SU-DHL-6 (cell line): Measurements from ENCODE around the gene CXCL12.

Experiments used
- H2AFZ ChIP-seq: fragments of 200-600 bp; sonication (generic); 2 replicates; pipeline ENCODE4 v1.6.1; 2014; ENCODE audit warnings: low read depth, mild to moderate bottlenecking, moderate library complexity, mixed read lengths, antibody characterized with exemption, low read length; ENCODE audit not compliant: severe bottlenecking
- H3F3A ChIP-seq: fragments of 200-600 bp; shearing (Covaris generic); 2 replicates; pipeline ENCODE4 v1.6.0; 2016; ENCODE audit warnings: antibody characterized with exemption, mild to moderate bottlenecking; ENCODE audit not compliant: insufficient read depth
- H3K27ac ChIP-seq: fragments of 200-600 bp; sonication (generic); 2 replicates; pipeline ENCODE4 v1.5.1; 2016; ENCODE audit warnings: low read depth, mild to moderate bottlenecking, low read length, moderate library complexity, mixed read lengths
- H3K27me3 ChIP-seq: fragments of 200-600 bp; sonication (generic), shearing (Covaris generic); 2 replicates; pipeline ENCODE4 v1.6.0; 2014; ENCODE audit warnings: mild to moderate bottlenecking, low read length
- H3K36me3 ChIP-seq: fragments of 200-600 bp; sonication (generic); 2 replicates; pipeline ENCODE4 v1.6.1; 2014; ENCODE audit warnings: mild to moderate bottlenecking, low read length, mixed read lengths
- H3K4me2 ChIP-seq: fragments of 300-600, 200-600 bp; shearing (Covaris generic), sonication (generic); 2 replicates; pipeline ENCODE4 v1.6.0; 2014; ENCODE audit warnings: low read length, low read depth, mild to moderate bottlenecking; ENCODE audit not compliant: poor library complexity, severe bottlenecking
- H3K4me3 ChIP-seq: fragments of 200-600 bp; sonication (generic); 2 replicates; pipeline ENCODE4 v1.5.1; 2014; ENCODE audit warnings: antibody characterized with exemption, low read length, mild to moderate bottlenecking, mixed read lengths; ENCODE audit not compliant: insufficient read depth, poor library complexity, severe bottlenecking
- H3K79me2 ChIP-seq: fragments of 200-600 bp; sonication (generic); 2 replicates; pipeline ENCODE4 v1.6.1; 2014; ENCODE audit warnings: mild to moderate bottlenecking, low read length, moderate library complexity; ENCODE audit not compliant: insufficient read depth
- H3K9ac ChIP-seq: fragments of 200-600 bp; sonication (generic); 2 replicates; pipeline ENCODE4 v1.7.0; 2014; ENCODE audit warnings: mild to moderate bottlenecking, low read length
- H3K9me2 ChIP-seq: fragments of 200-600 bp; sonication (generic); replicated peaks from 2 replicates; pipeline ENCODE4 v1.6.1; 2014; ENCODE audit warnings: low read length; ENCODE audit not compliant: insufficient read depth
- H3K9me3 ChIP-seq: fragments of 200-600 bp; sonication (generic); 2 replicates; pipeline ENCODE4 v1.6.1; 2014; ENCODE audit warnings: low read length, mixed read lengths; ENCODE audit not compliant: insufficient read depth
- H4K20me1 ChIP-seq: fragments of 200-600 bp; sonication (generic); 2 replicates; pipeline ENCODE4 v1.6.1; 2014; ENCODE audit warnings: low read depth, mild to moderate bottlenecking, antibody characterized with exemption, low read length, moderate library complexity, mixed read lengths
- EZH2phosphoT487 ChIP-seq: fragments of 200-600 bp; sonication (generic), shearing (Covaris generic); conservative IDR thresholded peaks from 2 replicates; pipeline ENCODE4 v1.6.1; 2018; ENCODE audit warnings: mild to moderate bottlenecking, antibody characterized with exemption, low read length, moderate library complexity, mixed read lengths
- TF ChIP-seq, protein P1 (sequence below): fragments of 200-600 bp; sonication (generic); IDR thresholded peaks from one replicate; pipeline ENCODE4 v1.5.1; 2017; ENCODE audit warnings: antibody characterized with exemption, mild to moderate bottlenecking, low read length, moderate library complexity; ENCODE audit not compliant: insufficient read depth, poor library complexity, severe bottlenecking

The CXCL12 gene

DNA sequence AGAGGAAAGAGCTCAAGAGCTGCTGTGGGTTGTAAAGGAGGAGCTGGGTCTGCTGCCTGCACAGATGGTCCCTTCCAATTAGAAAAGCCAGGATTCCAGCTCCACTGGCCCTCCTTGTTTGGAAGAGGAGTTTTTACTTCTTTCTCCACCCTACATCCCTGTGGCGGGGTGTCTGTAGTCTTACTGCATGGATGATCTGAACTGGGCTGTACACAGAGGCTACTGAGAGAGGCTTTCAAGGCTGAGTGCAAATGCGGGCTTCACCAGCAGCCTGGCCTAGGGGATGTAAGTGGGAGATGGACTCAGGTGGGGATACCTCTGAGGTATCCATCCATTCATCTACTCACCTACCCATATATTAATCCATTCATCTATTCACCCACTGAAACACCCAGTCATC lies 7.1 kb upstream of the CXCL12 start:
- H2AFZ ChIP-seq, result no peak overlapping the region
- no peak overlapping the region for H3K27ac ChIP-seq
- H3K9ac ChIP-seq, result no peak overlapping the region
- H3K36me3 ChIP-seq, result no peaks in the 10 kb centered on the region
- H3F3A ChIP-seq, result no peaks in the 10 kb centered on the region
- H3K4me3 ChIP-seq, result no peak overlapping the region
- H3K79me2 ChIP-seq, result no peaks in the 10 kb centered on the region
- H4K20me1 ChIP-seq, result no peaks in the 10 kb centered on the region
- no peaks in the 10 kb centered on the region for H3K27me3 ChIP-seq
- H3K9me3 ChIP-seq, result no peaks in the 10 kb centered on the region
- no peak overlapping the region for H3K4me2 ChIP-seq
- H3K9me2 ChIP-seq, result no peaks in the 10 kb centered on the region
- TF ChIP-seq EZH2phosphoT487, result no peak
- TF ChIP-seq, protein P1, sequence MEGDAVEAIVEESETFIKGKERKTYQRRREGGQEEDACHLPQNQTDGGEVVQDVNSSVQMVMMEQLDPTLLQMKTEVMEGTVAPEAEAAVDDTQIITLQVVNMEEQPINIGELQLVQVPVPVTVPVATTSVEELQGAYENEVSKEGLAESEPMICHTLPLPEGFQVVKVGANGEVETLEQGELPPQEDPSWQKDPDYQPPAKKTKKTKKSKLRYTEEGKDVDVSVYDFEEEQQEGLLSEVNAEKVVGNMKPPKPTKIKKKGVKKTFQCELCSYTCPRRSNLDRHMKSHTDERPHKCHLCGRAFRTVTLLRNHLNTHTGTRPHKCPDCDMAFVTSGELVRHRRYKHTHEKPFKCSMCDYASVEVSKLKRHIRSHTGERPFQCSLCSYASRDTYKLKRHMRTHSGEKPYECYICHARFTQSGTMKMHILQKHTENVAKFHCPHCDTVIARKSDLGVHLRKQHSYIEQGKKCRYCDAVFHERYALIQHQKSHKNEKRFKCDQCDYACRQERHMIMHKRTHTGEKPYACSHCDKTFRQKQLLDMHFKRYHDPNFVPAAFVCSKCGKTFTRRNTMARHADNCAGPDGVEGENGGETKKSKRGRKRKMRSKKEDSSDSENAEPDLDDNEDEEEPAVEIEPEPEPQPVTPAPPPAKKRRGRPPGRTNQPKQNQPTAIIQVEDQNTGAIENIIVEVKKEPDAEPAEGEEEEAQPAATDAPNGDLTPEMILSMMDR, result no peak

DNA sequence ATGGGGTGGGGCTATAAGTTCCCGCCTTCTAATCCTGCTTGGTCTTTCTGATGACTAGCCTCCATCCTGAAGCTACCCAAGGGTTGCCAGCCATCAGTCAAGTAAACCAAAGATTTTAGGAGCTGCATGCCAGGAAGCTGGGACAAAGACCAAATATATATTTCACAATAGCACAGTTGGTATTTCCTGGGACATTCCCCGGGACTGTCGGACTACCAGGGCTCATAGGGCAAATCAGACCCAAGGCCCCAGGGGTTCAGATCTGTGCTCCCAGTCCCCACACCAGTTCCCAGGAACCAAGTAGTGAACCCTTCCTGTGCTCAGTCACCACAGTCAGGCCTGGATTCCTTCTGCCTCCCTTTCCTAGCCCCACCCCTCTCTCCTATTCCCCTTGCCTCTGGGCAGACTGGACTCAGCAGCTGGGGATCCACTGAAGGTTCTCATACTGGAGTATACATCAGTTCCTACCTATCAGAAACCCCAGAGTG lies 5.7 kb upstream of the CXCL12 start:
- no peaks in the 10 kb centered on the region for H3K9me3 ChIP-seq
- H3K9ac ChIP-seq, result no peak overlapping the region
- H3K27me3 ChIP-seq, result no peaks in the 10 kb centered on the region
- no peaks in the 10 kb centered on the region for H3K9me2 ChIP-seq
- no peaks in the 10 kb centered on the region for H4K20me1 ChIP-seq
- H2AFZ ChIP-seq, result no peak overlapping the region
- H3K79me2 ChIP-seq, result no peaks in the 10 kb centered on the region
- no peak overlapping the region for H3K27ac ChIP-seq
- TF ChIP-seq, protein P1, result no peak
- no peak for TF ChIP-seq EZH2phosphoT487
- no peaks in the 10 kb centered on the region for H3F3A ChIP-seq
- H3K4me2 ChIP-seq, result no peak overlapping the region
- no peaks in the 10 kb centered on the region for H3K36me3 ChIP-seq
- no peak overlapping the region for H3K4me3 ChIP-seq

DNA sequence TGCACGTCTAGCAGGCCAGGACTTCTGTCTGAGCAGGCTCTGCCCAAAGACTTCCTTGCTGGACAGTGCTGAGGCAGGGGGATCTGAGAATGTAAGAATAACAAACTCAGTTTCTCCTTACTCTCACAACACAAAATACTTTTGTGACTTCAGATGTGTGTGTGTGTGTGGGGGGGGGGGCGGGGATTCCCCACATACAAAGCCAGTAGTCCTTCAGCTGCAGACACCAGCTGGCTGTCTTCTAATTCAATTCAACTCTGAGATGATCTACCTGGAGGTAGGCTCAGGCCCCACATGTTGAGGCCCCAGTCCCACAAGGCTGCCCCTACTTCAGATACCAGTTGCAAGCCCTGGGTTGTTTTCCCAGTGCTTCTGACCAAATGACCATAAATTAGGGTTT lies 4.7 kb upstream of the CXCL12 start:
- H3K9me2 ChIP-seq, result no peaks in the 10 kb centered on the region
- no peak overlapping the region for H3K27ac ChIP-seq
- H3K27me3 ChIP-seq, result no peaks in the 10 kb centered on the region
- no peak overlapping the region for H3K9ac ChIP-seq
- H3K4me3 ChIP-seq, result no peak overlapping the region
- H4K20me1 ChIP-seq, result no peaks in the 10 kb centered on the region
- no peak for TF ChIP-seq EZH2phosphoT487
- TF ChIP-seq, protein P1, result no peak
- no peaks in the 10 kb centered on the region for H3F3A ChIP-seq
- H3K4me2 ChIP-seq, result no peak overlapping the region
- H3K36me3 ChIP-seq, result no peaks in the 10 kb centered on the region
- H3K79me2 ChIP-seq, result no peaks in the 10 kb centered on the region
- no peaks in the 10 kb centered on the region for H3K9me3 ChIP-seq
- H2AFZ ChIP-seq, result no peak overlapping the region

DNA sequence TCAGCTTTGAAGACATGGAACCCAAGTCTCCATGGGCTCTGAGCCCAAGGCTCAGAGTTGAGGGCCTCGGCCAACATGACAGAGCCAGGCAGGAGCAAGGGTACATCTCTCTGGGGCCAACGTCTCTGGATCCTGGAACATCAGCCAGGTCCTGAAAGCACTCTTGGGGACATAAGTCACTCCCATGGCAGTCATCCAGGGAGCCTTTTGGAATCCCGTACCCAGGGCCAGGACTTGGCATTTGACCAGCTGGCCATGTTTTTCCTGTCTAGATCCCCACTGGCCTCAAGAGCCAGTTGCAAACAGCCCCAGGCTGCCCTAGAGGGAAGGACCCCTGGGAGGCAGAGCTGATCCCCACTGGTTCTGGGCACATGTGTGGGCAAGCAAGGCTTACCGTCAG lies 4.3 kb upstream of the CXCL12 start:
- Histone ChIP-seq H3K27ac (no peak overlapping the region), H3K79me2 (no peaks in the 10 kb centered on the region), H3K4me3 (no peak overlapping the region), H3K9me2 (no peaks in the 10 kb centered on the region), H3K36me3 (no peaks in the 10 kb centered on the region), H3K27me3 (no peaks in the 10 kb centered on the region), H3K9me3 (no peaks in the 10 kb centered on the region), H3K4me2 (no peak overlapping the region), H3F3A (no peaks in the 10 kb centered on the region), H3K9ac (no peak overlapping the region), H4K20me1 (no peaks in the 10 kb centered on the region), H2AFZ (no peak overlapping the region)
- no peak for TF ChIP-seq EZH2phosphoT487
- TF ChIP-seq, protein P1, result no peak
